DND-41 (cell line): ENCODE measurements around the gene BEND2.

ENCODE experiments used
- CTCF ChIP-seq: IDR thresholded peaks from 2 replicates; pipeline ENCODE4 v1.5.1; 2012; ENCODE audit warnings: borderline replicate concordance, low read length, moderate library complexity, mild to moderate bottlenecking; ENCODE audit not compliant: poor library complexity, severe bottlenecking; ENCODE audit errors: extremely low read depth
- EZH2 ChIP-seq: IDR thresholded peaks from 3 replicates; pipeline ENCODE4 v1.6.1; 2012; ENCODE audit warnings: borderline replicate concordance, low read depth, mild to moderate bottlenecking, moderate library complexity, low read length, inconsistent platforms; ENCODE audit not compliant: severe bottlenecking

- TF ChIP-seq CTCF = no peak
- TF ChIP-seq EZH2 = no peak
Measured at GRCh38 chrX:18149454-18149853, 71.2 kb downstream of the BEND2 start.
